ENCODE measurements around the gene CREB3L2.

GRCh38 chr7:137975221-137975620 is 26.7 kb downstream of the CREB3L2 start:
- TF ChIP-seq CTCF (IDR thresholded peaks at IDR 0.05): no peak
- no peak for TF ChIP-seq EZH2 (IDR thresholded peaks at IDR 0.05; ENCODE audit: borderline replicate concordance, insufficient read depth, low read depth, low read length, poor library complexity, severe bottlenecking)

Measured in B cell (primary cell).